CD4-positive, alpha-beta T cell treated with Interleukin-6 at 100 ng/mL for 8 hours (primary cell): ENCODE results near the gene RCOR3.
A peak's percentile ranks its signal among the peaks of the same experiment; 100 is the strongest.

ENCODE experiments used
- DNase-seq: peaks from one replicate; pipeline ENCODE4 v3.0.0-alpha.2; 2020; ENCODE audit warnings: mixed read lengths, low spot score

Gene RCOR3

DNA sequence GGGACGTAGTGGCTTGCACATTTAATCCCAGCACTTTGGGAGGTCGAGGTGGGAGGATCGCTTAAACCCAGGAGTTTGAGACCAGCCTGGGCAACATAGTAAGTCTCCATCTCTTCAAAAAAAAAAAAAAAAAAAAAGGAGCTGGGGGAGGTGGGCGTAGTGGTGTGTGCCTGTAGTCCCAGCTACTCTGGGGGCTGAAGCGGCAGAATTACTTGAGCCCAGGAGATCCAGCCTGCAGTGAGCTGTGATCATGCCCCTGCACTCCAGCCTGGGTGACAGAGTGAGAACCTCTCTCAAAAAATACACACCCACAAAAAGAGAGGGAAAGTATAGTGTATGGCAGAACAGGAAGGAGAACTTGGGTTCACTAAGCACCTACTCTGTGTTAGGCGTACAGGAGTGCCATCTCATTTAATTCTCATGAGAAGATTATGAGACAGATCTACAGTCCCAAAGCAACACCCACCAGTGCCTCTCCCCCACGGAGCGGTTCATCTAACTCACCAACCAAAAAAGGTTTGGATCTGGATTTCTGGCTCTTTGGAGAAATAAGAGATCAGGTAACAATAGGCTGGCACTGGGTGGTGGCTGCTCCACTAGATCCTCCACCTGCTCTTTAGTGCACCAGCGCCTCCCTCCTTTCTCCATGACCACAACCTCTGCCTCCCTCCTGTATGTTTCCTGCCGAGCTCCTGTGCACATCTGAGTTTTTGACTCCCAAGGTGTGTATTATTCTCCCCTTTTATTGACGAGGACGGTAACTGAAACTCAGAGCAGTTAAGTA lies 66.0 kb downstream of the RCOR3 start:
- no peak for DNase-seq

DNA sequence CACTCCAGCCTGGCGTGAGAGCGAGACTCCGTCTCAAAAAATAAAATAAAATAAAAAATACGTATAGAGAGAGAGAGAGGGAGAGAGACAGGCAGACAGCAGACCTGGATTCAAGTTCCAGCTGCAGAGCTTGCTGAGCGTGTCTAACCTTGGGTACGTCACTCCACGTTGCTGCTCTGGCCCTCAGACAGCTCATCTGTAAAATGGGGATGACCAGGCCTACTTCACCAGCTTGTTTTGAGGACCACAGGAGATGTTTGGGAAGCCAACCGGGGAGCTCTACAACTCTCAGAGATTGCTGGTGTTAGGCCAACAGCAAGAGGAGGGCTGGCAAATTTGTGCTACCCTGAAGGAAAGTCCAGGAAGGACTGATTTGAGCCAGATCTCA lies 67.0 kb downstream of the RCOR3 start:
- no peak for DNase-seq

DNA sequence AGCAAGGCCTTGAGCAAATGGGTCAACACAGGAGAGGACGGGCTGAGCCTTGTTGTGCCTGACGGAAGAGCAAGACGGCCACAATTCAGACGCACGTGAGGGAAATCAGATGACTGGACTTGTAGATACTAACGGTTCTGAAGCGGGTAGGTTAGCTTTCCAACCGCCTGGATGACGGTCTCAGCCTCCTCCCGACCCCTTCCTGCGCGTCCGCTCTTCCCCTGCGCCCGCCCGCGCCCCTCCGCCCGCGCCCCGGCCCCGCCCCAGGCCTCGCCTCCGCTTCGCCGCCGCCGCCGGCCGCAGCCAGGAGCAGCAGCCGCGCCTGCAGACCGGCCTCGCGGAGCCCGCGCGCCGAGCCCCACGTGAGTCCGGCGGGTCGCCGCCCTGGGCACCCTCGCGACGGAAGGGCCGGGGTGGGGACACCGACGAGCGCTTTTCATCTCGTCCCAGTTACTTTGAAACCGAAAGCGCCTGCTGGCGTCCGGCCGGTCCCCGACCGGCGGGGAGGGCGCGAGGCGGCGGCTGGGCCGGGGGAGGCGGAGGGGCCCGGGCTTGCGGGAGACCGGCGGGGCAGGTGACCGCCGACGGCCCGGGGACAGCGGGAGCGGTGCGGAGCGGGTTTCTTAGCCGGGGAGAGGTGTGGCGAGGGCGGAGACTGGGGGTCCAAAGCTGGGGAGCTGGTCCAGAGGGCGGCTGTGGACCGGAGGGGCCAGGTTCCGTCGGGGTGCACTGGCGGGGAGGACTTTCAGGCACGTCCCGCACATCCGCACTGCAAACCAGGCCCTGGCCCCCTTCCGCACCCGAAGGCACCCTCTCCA lies 67.6 kb downstream of the RCOR3 start, which contains the start of gene TRAF5:
Gene TRAF5, plus strand, starts transcription at position 306 of the 818 bp plus-strand sequence. CDS start 26,407 bp downstream, outside the sequence.
- peak; percentile 28 for DNase-seq

DNA sequence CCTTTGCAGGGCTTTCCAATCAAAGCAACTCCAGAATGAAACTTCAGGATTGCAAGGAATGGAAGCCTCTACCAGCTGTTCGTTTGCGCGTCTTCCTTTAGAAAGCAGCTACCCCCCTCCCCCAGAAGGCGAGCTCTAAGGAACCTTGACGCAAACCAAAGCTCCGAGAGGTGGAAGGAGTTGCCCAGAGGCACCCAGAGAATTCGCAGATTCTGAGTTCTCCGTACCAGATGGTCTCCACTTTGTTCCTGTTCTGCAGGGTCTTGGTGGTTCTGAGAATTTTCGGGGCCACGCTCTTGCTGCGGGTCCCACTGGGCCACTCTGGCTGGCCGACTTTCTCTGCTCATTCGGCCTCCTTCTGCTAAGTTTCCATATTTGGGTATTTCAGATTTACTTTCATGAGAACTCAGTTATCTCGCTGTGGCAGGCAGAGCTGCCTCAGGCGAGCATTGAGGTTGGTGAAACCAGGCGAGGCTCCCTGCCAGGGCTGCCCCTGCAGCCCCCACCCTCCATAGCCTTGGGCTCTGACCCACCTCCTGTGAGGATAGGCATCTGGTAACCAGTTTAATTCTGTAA lies 68.3 kb downstream of the RCOR3 start:
- DNase-seq, result peak; percentile 31

DNA sequence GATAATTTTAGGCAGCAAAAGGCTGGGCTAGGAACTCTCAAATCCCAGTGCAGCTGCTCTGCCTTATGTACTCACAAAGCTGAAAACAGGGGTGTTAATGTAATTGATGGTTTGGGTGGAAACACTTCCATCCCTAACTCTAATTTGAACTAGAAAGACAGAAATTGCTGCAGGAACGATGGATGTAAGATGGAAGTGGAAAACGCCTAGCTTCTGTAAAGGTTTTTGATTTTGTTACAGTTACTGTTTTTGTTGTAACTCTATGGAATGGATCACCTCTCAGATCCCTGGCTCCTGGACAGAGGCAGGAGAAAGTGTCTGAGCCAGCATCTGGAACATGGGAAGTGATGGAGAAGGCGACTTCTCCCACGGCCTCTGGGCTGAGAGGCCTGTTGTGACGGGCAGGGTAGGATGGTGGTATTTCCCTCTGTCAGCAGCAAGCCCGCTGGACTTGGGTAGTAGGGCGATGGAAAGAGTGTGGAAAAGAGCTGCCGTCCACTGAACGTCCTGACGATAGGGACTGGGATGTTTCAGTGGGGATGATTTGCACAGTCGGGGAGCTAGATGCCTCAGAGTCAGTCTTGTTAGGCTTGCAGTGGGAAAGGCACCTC lies 69.0 kb downstream of the RCOR3 start:
- DNase-seq, result no peak

DNA sequence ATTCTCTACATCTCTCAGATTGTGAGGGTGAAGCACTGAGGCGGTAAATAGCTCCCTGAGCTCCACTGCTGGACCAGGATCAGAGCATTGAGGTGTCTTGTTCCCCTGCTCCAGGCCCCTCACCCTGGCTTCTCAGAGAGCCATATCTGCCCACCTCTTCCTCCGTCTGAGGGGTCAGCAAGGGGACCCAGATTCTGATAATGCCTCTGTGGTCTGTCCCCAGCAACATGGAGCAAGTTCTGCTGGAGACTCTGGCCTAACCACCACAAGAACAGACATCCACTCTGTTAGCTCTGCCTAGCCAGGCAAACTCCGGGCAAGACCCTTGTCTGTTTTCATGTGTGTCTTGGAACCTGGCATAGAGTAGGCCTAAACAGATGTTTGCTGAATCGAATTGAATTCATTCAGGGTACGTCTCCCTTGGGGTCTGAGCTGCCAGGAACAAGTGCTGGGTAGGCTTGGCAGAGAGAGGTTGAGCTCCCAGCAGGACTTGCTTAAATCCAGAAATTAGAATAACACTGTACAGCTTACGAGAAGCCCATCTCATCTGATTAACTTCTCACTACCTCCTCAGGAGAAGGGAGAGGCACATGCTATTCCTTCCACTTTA lies 69.8 kb downstream of the RCOR3 start:
- DNase-seq, result no peak

DNA sequence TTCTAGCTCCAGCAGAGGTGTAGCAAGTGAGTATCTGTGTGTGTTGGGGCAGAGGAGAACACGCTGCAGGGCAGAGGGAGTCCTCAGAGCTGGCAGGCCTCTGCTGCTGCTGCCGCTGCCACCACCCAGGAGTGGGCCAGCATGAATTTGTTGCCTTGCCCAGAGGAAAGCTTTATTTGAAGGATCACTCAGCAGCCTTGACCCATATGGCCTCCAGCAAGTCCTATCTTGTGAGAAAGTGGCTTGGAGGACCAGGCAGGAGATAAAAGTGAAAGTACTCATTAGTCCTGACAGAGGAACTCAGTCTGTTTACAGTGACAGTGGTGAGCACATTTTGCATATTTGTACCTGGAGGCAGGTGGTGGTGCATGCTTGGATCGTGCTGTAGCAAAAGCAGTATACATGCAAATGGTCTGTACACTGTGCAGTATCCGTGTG lies 70.6 kb downstream of the RCOR3 start:
- peak; percentile 30 for DNase-seq

DNA sequence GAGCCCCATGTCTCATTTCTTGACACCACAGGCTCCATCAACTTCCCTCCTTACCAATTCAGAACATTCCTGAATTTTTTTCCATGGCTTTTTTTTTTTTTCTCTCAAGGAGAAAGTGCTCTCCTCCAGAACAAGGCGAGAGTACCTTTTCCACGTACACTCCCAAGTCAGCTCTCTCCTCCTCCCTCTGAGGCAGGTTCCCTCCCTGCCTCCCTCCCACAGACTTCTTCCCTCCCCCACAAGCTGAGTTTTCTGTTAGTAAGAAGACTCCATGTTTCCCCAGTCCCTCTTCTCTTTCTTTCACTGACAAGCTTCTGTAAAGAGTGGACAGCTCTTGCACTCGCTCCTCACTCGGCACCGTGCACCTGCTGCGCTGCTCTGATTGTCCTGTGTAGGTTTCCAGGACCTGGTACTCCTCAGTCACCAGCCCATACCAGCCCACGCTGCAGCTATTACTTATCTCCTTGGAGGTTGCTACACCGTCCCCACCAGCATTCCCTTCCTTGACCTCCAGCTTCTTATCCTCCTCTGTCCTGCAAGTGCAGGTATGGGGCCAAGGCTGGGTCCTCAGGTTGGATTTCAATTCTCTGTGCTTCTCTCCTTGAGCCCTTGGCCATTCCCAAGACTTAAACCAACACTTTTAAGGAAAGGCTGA lies 71.2 kb downstream of the RCOR3 start:
- no peak for DNase-seq

DNA sequence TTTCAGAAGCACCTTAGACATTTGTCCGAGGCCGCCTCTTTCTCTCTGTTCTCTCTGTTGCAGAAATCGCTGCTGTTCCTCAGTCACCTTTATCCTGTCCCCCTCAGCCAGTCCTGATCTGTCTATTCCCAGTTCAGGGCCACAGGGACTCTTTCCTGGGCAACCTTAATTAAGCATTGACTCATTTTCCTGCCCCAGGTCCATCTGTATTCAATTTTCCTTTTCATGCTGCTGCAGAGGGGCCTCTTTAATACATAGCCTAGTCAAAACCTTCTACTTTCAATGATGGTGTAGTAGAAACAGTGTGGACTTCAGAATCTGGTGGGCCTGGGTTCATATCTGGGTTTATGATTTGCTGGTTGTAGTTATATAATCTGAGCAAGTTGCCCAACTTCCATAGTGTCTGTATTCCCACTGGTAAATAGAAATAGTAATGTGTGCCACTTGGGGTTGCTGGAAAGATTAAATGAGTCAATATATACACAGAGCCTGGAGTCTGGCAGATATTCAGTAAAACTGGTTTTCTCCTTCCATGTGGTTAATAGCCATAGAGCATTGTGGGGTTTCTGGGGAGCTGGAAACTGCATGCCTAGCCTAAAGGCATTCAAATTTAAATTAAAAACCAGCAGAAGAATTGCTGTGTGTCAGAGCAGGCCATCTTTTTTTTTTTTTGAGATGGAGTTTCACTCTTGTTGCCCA lies 72.0 kb downstream of the RCOR3 start:
- DNase-seq, result no peak

DNA sequence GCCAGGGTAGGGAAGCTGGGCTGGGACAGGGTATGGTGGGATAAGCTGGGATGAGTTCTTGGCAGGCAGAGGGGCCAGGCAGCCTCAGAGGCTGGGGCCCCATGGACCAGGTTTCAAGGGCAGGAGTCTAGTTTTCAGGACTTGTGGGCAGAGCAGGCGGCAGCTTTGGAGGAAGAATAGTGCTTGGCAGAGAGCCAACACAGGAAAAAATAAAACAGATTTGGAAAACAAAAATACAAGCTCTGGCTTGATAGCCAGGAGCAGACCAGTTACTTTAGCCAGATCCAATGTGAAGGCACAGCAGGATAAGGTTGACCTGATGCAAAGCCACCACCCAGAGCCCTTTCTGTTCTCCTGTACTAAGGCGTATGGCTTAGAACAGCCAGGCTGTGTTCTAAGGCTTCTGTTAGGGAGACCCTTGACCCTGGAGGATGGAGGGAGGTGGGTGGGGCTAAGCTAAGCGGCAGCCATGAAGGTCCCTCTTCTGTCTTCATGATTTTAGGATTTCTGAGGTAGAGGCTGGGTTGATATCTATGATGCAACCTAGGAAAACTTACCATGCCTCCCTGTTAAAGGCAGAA lies 73.0 kb downstream of the RCOR3 start:
- no peak for DNase-seq

DNA sequence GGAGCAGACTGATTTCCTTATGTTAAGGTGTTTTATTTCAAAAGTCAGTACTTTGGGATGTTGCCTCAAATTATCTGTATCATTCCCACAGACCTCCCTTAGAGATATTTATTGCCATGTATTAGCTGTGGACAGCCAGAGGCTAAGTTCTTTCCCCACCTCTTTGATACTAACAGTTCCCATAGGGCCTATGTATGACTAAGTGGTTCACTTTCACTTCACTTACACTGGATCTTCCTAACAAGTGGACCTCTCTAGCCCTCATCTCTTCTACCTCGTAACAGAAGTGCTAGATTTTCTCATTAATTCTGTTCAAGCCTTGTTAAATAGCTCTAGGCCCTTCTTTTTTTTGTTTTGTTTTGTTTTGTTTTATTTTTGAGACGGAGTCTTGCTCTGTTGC lies 73.7 kb downstream of the RCOR3 start:
- no peak for DNase-seq

DNA sequence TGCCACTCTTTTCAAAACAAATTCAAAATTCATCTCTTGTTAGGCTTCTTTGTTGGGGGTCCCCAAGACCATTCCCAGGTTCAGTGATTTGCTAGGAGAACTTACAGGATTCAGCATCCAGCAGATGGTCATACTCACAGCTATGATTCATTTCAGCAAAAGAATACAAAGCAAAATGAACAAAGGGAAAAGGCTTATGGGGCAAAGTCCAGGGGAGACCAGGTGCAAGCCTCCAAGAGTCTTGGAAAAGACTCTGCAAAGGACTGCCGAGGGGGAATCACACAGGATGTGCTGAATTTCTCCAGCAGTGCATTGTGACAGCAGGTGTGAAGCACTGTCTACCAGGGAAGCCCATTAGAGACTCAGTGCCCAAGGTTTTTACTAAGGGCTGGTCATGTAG lies 74.7 kb downstream of the RCOR3 start:
- DNase-seq, result no peak

DNA sequence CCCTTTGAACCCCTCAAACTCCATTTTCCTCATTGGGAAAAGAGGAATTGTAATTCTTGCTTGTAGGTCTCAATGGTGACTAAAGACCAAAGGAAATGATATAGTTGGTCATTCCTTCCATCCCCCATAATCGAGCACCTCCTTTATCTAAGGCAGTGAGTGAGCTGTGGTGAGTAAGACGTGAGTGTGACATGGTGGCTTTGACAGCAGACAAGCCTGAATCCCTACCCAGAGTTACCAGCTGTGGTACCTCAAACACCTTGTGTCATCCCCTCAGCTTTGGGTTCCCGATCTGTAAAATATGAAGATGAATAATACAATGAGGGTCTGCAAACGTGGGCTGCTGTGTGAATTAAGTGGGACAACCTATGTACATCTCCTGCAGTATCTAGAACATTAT lies 75.8 kb downstream of the RCOR3 start:
- no peak for DNase-seq

DNA sequence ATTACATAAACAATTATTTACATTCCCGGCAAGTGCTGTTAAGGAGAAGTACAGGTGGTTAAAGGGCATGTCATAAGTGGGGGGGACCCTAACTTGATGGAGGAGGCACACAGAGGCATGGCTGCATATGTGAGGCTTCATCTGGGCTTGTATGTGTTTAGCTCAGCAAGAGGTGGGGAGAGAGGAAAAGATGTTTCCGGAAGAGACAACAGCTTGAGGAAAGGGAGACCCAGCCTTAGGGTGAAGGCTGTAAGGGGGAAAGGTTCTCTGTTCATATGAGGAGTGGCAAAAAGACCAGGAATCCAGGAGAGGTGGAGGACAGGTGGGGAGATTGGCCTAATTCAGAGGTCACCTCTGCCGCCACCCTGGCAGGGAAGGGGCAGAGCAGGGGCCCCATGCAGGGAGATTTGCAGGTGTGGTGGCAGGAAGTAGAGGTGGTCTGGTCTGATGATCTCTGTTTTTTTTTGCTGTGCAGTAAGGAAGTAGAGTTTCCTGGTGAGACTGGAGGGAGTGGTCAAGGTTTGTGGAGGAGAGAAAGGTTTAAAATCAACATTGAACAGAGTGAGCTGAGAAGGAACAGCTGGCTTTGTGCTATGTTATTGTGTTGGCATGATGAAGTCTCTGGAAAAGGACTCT lies 76.5 kb downstream of the RCOR3 start:
- peak; percentile 44 for DNase-seq

DNA sequence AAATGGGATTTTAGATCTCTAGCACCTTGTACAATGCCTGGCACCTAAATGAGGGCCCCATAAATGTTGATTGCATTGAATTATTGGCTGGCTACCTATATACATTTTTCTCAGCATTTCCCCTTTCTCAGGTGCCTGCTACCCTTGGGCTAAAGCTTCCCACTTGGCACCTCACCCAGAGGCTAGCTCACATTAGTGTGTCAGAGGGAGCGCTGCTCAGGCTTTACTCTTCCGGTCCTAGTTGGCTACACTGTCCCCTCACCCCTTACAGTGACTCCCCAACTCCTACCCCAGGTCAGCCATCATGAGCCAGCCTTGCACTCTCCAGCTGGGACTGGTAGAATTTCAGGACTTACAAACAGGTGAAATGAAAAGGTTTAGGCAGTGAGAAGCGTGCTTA lies 77.0 kb downstream of the RCOR3 start:
- DNase-seq, result no peak

DNA sequence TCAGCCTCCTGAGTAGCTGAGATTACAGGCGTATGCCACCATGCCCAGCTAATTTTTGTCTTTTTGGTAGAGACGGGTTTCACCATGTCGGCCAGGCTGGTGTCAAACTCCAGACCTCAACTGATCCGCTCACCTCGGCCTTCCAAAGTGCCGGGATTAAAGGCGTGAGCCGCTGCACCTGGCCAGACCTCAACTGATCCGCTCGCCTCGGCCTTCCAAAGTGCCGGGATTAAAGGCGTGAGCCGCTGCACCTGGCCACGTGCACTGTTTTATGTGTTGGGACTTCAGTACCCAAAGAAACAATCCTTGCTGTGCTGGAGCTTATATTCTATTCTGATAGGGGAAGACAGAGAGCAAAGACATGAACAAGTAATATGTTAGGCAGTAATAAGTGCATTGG lies 77.6 kb downstream of the RCOR3 start:
- DNase-seq, result no peak

DNA sequence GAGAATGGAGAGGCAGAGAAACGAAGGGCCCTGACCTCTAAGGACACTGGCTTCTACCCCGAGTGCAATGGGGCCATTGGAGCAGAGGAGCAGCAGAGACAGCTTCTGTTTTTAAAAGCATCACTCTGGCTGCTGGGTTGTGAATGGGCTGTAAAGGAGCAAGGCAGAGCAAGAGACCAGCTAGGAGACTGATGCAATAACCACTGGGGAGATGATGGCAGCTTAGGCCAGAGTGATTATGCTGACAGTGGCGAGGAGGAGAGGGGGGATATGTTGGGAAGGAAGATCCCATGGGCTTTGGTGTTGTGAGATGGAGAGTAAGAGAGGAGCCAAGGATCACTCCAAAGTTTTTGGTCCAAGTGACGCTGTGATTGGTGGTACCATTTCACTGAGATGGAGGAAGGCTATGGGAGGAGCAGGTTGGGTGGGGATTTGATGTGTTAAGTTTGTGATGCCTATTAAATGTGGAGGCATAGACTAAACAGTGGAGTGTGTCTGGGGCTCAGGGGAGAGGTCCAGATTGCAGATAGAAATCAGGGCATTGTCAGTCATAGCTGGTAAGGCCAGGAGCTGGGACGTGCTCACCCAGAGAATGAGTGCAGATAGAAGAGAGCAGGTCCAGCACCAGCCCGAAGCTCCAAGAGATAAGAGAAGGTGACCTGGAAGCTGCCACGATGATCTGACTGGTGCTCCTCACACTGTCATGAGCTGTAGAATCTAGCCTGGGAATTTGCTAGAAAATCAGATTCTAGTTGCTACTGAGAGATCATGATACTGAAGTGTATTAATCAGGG lies 78.5 kb downstream of the RCOR3 start:
- no peak for DNase-seq

DNA sequence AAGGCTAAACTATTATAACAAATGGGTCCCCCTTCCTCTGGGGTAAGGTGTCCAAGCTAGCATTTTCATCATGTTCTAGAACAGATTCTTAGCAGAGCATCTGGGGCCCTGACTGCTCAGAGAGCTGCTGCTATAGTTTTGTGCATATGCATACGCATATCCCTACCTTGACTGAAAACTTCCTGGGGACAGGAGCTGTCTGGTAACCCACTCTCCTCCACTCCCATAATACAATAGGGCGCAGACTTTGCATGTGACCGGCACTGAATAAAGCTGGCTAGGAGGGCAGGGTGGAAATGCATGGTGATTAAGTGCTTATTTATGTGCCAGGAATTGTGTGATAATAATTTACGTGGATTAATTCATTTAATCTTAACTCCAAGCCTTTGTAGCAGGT lies 79.1 kb downstream of the RCOR3 start:
- DNase-seq, result no peak

DNA sequence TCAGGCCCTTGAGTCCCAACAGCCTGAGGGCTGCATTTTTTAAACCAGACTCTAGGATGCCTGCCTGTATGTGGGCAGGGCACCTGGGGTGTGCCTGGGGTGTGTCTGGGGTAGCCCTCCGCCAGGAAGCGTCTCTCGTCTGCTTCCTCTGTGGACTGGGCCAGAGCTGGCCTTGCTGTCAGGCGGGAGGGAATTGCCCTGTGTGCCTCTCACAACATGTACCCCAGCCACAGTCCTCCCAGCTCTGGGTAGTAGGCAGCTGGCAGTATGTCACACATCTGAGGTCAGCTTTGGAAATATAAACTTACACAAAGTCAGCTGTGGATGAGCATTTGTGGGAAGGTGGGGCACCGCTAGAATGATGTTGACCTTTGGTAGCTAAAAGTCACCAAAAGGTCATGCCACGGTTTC lies 80.5 kb downstream of the RCOR3 start:
- no peak for DNase-seq
